ENCODE data around the gene SIPA1L3. TPM values are rescaled to one million over a fixed set of nuclear protein-coding genes. Genes with fewer than 3 reads are reported as not detected.
"Not testable (repeated sequence)": the region's sequence is repeated elsewhere in the genome, so short reads cannot be mapped to it uniquely, and the experiment has no call there.

Gene SIPA1L3
- total RNA-seq, 1 experiment from 2014 or later, result 66.3 TPM

DNA sequence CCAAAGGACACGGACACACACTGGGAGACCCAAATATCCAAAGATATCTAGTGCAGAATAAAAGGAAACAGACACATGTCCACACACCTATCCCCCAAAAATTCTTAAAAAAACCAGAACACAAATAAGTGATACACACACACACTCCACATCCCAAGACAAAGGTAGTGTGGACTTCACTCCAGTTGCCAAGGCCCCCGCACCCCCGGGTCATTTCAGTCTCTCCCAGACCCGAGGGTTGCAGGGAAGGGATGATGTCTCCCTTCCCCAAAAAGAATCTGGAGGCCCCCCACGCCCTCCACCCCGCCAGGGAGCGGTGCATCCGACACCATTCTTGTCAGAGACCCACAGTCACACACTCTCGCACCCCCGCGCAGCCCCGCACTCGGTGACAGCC, 316.6 kb downstream of the SIPA1L3 start:
- no peak for TF ChIP-seq TCF7L2 (IDR thresholded peaks at IDR 0.05; ENCODE audit: low read depth, low read length)
- TF ChIP-seq, protein P1, sequence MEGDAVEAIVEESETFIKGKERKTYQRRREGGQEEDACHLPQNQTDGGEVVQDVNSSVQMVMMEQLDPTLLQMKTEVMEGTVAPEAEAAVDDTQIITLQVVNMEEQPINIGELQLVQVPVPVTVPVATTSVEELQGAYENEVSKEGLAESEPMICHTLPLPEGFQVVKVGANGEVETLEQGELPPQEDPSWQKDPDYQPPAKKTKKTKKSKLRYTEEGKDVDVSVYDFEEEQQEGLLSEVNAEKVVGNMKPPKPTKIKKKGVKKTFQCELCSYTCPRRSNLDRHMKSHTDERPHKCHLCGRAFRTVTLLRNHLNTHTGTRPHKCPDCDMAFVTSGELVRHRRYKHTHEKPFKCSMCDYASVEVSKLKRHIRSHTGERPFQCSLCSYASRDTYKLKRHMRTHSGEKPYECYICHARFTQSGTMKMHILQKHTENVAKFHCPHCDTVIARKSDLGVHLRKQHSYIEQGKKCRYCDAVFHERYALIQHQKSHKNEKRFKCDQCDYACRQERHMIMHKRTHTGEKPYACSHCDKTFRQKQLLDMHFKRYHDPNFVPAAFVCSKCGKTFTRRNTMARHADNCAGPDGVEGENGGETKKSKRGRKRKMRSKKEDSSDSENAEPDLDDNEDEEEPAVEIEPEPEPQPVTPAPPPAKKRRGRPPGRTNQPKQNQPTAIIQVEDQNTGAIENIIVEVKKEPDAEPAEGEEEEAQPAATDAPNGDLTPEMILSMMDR (IDR thresholded peaks at IDR 0.05), result no peak
- TF ChIP-seq POLR2AphosphoS5 (IDR thresholded peaks at IDR 0.05; ENCODE audit: low read depth, low read length), result no peak
- no peak for TF ChIP-seq SIN3A (IDR thresholded peaks at IDR 0.05; ENCODE audit: borderline replicate concordance, insufficient read depth, low read depth, low read length)
- TF ChIP-seq, protein P2, sequence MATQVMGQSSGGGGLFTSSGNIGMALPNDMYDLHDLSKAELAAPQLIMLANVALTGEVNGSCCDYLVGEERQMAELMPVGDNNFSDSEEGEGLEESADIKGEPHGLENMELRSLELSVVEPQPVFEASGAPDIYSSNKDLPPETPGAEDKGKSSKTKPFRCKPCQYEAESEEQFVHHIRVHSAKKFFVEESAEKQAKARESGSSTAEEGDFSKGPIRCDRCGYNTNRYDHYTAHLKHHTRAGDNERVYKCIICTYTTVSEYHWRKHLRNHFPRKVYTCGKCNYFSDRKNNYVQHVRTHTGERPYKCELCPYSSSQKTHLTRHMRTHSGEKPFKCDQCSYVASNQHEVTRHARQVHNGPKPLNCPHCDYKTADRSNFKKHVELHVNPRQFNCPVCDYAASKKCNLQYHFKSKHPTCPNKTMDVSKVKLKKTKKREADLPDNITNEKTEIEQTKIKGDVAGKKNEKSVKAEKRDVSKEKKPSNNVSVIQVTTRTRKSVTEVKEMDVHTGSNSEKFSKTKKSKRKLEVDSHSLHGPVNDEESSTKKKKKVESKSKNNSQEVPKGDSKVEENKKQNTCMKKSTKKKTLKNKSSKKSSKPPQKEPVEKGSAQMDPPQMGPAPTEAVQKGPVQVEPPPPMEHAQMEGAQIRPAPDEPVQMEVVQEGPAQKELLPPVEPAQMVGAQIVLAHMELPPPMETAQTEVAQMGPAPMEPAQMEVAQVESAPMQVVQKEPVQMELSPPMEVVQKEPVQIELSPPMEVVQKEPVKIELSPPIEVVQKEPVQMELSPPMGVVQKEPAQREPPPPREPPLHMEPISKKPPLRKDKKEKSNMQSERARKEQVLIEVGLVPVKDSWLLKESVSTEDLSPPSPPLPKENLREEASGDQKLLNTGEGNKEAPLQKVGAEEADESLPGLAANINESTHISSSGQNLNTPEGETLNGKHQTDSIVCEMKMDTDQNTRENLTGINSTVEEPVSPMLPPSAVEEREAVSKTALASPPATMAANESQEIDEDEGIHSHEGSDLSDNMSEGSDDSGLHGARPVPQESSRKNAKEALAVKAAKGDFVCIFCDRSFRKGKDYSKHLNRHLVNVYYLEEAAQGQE (IDR thresholded peaks at IDR 0.05; ENCODE audit: insufficient read depth in 1 of 2, low read depth in 2 of 2, low read length in 1 of 2), result no peak
- Histone ChIP-seq H3K27me3 (ENCODE audit: control insufficient read depth, insufficient read depth, low read length) (no peaks in the 10 kb centered on the region), H3K4me3 (ENCODE audit: low read depth in 2 of 2, low read length in 2 of 2) (peak overlapping the region; percentile 53 to 81), H3K36me3 (ENCODE audit: control insufficient read depth, insufficient read depth, low read length) (no peaks in the 10 kb centered on the region), H3K9me3 (ENCODE audit: control insufficient read depth, insufficient read depth, low read depth, low read length) (no peaks in the 10 kb centered on the region), H3K27ac (ENCODE audit: low read length) (no peak overlapping the region), H3K4me1 (ENCODE audit: control insufficient read depth, insufficient read depth, low read length) (peaks cover 13% of the 10 kb centered on the region)
- intact Hi-C loops (cut with micrococcal nuclease; ENCODE audit: unreplicated experiment), result loop anchor here (10.0 kb wide), 1 partner anchor 319 kb away; the partner anchor contains the start of genes SIPA1L3 and WDR87
- DNase-seq (ENCODE audit: low read depth, low spot score) (no peak), ATAC-seq (no peak)
- in situ Hi-C loops (cut with HindIII; ENCODE audit: low pct_unique_long_range_greater_than_20kb, low sequenced_read_pairs), result no loop called here
- POLR2A ChIA-PET, result no interaction called here
- CTCF ChIA-PET, result no interaction called here
- BruUV-seq (replicated peaks), result no TSS peak

DNA sequence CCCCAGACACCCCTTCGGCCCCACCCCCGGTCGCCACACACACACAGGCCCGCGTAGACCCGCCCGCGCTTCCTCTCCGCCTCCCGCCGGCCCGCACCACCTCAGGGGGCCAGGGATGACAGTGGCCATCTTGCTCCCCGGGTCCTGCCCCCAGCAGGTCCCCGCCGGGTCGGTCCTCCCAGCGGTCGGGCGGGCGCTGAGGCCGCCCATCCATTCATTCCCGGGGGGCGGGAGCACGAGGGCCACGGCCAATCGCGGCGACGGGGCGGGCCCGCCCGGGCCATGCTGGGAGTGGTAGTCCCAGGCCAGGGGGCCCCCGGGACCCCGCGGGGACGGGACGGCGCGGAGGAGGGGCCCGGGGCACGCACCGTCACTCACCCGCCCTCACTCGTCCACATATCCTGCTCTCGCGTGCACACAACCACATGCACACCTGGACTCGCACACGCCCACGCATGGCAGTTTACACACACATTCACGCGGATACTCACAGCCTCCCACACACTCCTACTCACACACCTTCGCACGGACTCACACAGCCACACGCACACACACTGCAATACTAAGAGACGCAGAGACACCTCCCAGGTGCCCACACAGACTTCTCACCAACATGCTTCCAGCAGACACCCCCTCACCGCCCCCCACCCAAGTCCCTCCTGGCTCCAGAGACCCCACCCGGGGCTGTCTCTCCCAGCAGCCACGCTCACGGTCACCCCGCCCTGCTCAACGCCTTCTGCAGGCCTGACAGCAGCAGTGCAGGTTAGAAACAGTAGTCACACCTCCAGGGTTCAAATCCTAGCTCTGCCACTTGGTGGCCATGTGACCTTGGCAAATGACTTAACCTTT, 317.2 kb downstream of the SIPA1L3 start, which contains the start of gene DPF1:
Gene DPF1 (minus strand): TSS at position 209 of the 849 bp plus-strand sequence. CDS start 80 bp downstream, at position 129.
- no TSS peak for BruUV-seq (replicated peaks)
- Histone ChIP-seq H3K4me1 (ENCODE audit: control insufficient read depth, insufficient read depth, low read length) (peaks cover 13% of the 10 kb centered on the region), H3K27me3 (ENCODE audit: control insufficient read depth, insufficient read depth, low read length) (no peaks in the 10 kb centered on the region), H3K4me3 (ENCODE audit: low read depth in 2 of 2, low read length in 2 of 2) (peak within 1 kb of the TSS; percentile 53 to 81), H3K27ac (ENCODE audit: low read length) (no peak within 1 kb of the TSS), H3K36me3 (ENCODE audit: control insufficient read depth, insufficient read depth, low read length) (no peaks in the 10 kb centered on the region), H3K9me3 (ENCODE audit: control insufficient read depth, insufficient read depth, low read depth, low read length) (no peaks in the 10 kb centered on the region)
- peak; percentile 92 for ATAC-seq
- intact Hi-C loops (cut with micrococcal nuclease; ENCODE audit: unreplicated experiment) (loop anchor here (10.0 kb wide), 1 partner anchor 319 kb away; the partner anchor contains the start of genes SIPA1L3 and WDR87), in situ Hi-C loops (cut with HindIII; ENCODE audit: low pct_unique_long_range_greater_than_20kb, low sequenced_read_pairs) (no loop called here)
- CTCF ChIA-PET, result interaction anchor here (0.7 to 1.4 kb wide), 9 partner anchors 9 to 322 kb away, joined by 3 to 10 read pairs (median 4); partner anchors contain the start of gene FAM98C
- POLR2A ChIA-PET, result interaction anchor here (0.6 to 0.7 kb wide), 2 partner anchors 112 to 379 kb away, joined by 4 to 8 read pairs; no protein-coding TSS in a partner anchor
- DNase-seq (ENCODE audit: low read depth, low spot score), result no peak
- TF ChIP-seq, protein P2 (IDR thresholded peaks at IDR 0.05; ENCODE audit: insufficient read depth in 1 of 2, low read depth in 2 of 2, low read length in 1 of 2), result peak in 1 of 2 experiments; percentile 19; a peak in 1 of 4 replicates
- TF ChIP-seq SIN3A (IDR thresholded peaks at IDR 0.05; ENCODE audit: borderline replicate concordance, insufficient read depth, low read depth, low read length) (0 out of 2 replicates have a peak, but pooled peaks have one; percentile 55), POLR2AphosphoS5 (IDR thresholded peaks at IDR 0.05; ENCODE audit: low read depth, low read length) (no peak)

DNA sequence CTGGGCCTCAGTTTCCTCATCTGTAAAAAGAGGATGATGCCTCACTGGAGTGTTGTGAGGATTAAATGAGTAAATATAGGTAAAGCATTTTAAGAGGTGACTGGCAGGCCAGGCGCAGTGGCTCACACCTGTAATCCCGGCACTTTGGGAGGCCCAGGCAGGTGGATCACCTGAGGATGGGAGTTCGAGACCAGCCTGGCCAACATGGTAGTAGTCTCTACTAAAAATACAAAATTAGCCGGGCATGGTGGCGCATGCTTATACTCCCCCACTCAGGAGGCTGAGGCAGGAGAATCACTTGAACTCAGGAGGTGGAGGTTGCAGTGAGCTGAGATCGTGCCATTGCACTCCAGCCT, 317.8 kb downstream of the SIPA1L3 start:
- in situ Hi-C loops (cut with HindIII; ENCODE audit: low pct_unique_long_range_greater_than_20kb, low sequenced_read_pairs); H3K9me3 ChIP-seq (ENCODE audit: control insufficient read depth, insufficient read depth, low read depth, low read length); H3K27ac ChIP-seq (ENCODE audit: low read length); ATAC-seq; H3K27me3 ChIP-seq (ENCODE audit: control insufficient read depth, insufficient read depth, low read length); H3K36me3 ChIP-seq (ENCODE audit: control insufficient read depth, insufficient read depth, low read length); BruUV-seq (replicated peaks); DNase-seq (ENCODE audit: low read depth, low spot score): not testable (repeated sequence)
- Histone ChIP-seq H3K4me3 (ENCODE audit: low read depth in 2 of 2, low read length in 2 of 2) (peak overlapping the region; percentile 53 to 81; a peak in 3 of 4 replicates), H3K4me1 (ENCODE audit: control insufficient read depth, insufficient read depth, low read length) (peaks cover 13% of the 10 kb centered on the region)
- ChIA-PET CTCF (interaction anchor here (0.7 to 1.4 kb wide), 13 partner anchors 8 to 326 kb away, joined by 3 to 10 read pairs (median 3); partner anchors contain the start of gene FAM98C), POLR2A (interaction anchor here (0.6 to 0.7 kb wide), 2 partner anchors 111 to 380 kb away, joined by 4 to 8 read pairs; no protein-coding TSS in a partner anchor)
- intact Hi-C loops (cut with micrococcal nuclease; ENCODE audit: unreplicated experiment), result loop anchor here (10.0 kb wide), 1 partner anchor 320 kb away; the partner anchor contains the start of genes SIPA1L3 and WDR87

Data from Panc1 (cell line).